ENCODE data around the gene ZNF599. TPM values are rescaled to one million over a fixed set of nuclear protein-coding genes. Genes with fewer than 3 reads are reported as not detected.

Gene ZNF599
- polyA plus RNA-seq, 1 donor (not counting 4 experiments of a cell fraction or from before 2014, with no cell fraction given): 3.6 TPM

DNA sequence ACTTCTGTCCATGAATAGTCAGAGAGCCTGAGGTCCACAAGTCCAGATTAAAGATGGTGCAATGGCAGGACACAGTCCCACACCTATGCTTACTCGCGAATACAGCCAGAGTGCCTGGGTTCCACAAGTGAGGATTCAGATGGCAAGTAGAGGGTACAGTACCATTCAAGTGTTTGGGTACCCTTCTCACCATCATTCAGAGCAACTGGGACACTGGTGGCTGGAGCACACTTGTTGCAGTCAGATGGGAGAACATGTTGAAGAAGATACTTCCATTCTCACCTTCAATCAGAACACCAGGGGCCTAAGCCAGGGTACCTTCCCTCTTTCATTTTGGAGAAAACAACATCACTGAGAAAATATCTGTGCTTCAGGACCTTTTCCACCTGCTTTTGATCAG lies 43.7 kb upstream of the ZNF599 start:
- Histone ChIP-seq H4K20me1 (ENCODE audit: control insufficient read depth, extremely low read depth, insufficient read depth, low read length) (no peaks in the 10 kb centered on the region), H3K9me3 (ENCODE audit: control insufficient read depth, low read depth, low read length) (no peaks in the 10 kb centered on the region), H3K9me1 (ENCODE audit: control insufficient read depth, extremely low read depth, insufficient read depth, low read length) (no peaks in the 10 kb centered on the region), H3K27ac (ENCODE audit: control insufficient read depth, insufficient read depth, low read length) (no peak overlapping the region), H3K9ac (ENCODE audit: control insufficient read depth, extremely low read depth, insufficient read depth, low read length) (no peak overlapping the region), H3K4me2 (ENCODE audit: control insufficient read depth, extremely low read depth, insufficient read depth, low read depth, low read length) (no peak overlapping the region), H2AFZ (ENCODE audit: control insufficient read depth, low read length) (no peak overlapping the region), H3K4me1 (ENCODE audit: control insufficient read depth, extremely low read depth, insufficient read depth, low read length) (no peaks in the 10 kb centered on the region), H3K4me3 (ENCODE audit: control insufficient read depth in 2 of 3, extremely low read depth in 1 of 3, insufficient read depth in 2 of 3, low read depth in 1 of 3, low read length in 3 of 3) (no peak overlapping the region), H3K79me2 (ENCODE audit: control insufficient read depth, insufficient read depth, low read length) (no peaks in the 10 kb centered on the region), H3K27me3 (ENCODE audit: control insufficient read depth, extremely low read depth, insufficient read depth, low read length) (no peaks in the 10 kb centered on the region), H3K36me3 (ENCODE audit: control insufficient read depth in 2 of 2, extremely low read depth in 1 of 2, insufficient read depth in 2 of 2, low read length in 2 of 2) (no peaks in the 10 kb centered on the region)
- no peak for FAIRE-seq
- DNase-seq (ENCODE audit: low read depth, low spot score): no peak
- dilution Hi-C loops (cut with MboI; ENCODE audit: extremely low pct_ligation_motif_present, low sequenced_read_pairs): no loop called here
- TF ChIP-seq, protein P1, sequence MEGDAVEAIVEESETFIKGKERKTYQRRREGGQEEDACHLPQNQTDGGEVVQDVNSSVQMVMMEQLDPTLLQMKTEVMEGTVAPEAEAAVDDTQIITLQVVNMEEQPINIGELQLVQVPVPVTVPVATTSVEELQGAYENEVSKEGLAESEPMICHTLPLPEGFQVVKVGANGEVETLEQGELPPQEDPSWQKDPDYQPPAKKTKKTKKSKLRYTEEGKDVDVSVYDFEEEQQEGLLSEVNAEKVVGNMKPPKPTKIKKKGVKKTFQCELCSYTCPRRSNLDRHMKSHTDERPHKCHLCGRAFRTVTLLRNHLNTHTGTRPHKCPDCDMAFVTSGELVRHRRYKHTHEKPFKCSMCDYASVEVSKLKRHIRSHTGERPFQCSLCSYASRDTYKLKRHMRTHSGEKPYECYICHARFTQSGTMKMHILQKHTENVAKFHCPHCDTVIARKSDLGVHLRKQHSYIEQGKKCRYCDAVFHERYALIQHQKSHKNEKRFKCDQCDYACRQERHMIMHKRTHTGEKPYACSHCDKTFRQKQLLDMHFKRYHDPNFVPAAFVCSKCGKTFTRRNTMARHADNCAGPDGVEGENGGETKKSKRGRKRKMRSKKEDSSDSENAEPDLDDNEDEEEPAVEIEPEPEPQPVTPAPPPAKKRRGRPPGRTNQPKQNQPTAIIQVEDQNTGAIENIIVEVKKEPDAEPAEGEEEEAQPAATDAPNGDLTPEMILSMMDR (optimal IDR thresholded peaks at IDR 0.05 in 1 of 3, IDR thresholded peaks at IDR 0.05 in 1 of 3, conservative IDR thresholded peaks at IDR 0.05 in 1 of 3; ENCODE audit: extremely low read depth in 1 of 3, insufficient read depth in 2 of 3, low read length in 3 of 3): no peak
- no peak for TF ChIP-seq EZH2 (IDR thresholded peaks at IDR 0.05; ENCODE audit: low read length)

DNA sequence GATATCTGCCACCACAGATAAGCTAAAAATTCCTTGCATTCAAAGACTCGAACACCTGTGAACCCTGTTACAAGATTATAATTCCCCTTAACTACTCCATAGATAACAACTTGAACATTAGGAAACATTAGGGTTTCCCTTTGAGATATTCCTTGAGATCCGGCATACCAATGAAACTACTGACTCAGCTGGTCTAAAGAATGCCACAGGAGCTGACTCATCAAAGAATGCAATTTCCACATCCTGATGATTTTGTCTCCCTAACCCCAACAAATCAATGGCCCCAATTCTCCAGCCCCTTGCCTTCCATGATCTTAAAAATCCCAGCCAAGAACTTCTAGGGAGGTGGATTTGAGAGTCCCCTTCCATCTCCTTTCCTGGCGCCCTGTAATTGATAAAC lies 35.6 kb upstream of the ZNF599 start:
- no peak overlapping the region for H3K4me3 ChIP-seq (ENCODE audit: control insufficient read depth in 2 of 3, extremely low read depth in 1 of 3, insufficient read depth in 2 of 3, low read depth in 1 of 3, low read length in 3 of 3)
- H4K20me1 ChIP-seq (ENCODE audit: control insufficient read depth, extremely low read depth, insufficient read depth, low read length): no peaks in the 10 kb centered on the region
- TF ChIP-seq EZH2 (IDR thresholded peaks at IDR 0.05; ENCODE audit: low read length): no peak
- TF ChIP-seq, protein P1 (optimal IDR thresholded peaks at IDR 0.05 in 1 of 3, IDR thresholded peaks at IDR 0.05 in 1 of 3, conservative IDR thresholded peaks at IDR 0.05 in 1 of 3; ENCODE audit: extremely low read depth in 1 of 3, insufficient read depth in 2 of 3, low read length in 3 of 3): no peak
- no peak overlapping the region for H3K9ac ChIP-seq (ENCODE audit: control insufficient read depth, extremely low read depth, insufficient read depth, low read length)
- dilution Hi-C loops (cut with MboI; ENCODE audit: extremely low pct_ligation_motif_present, low sequenced_read_pairs): no loop called here
- DNase-seq (ENCODE audit: low read depth, low spot score) (peak; percentile 7), FAIRE-seq (peak; percentile 94)
- H3K9me3 ChIP-seq (ENCODE audit: control insufficient read depth, low read depth, low read length): peaks cover 18% of the 10 kb centered on the region
- H3K4me2 ChIP-seq (ENCODE audit: control insufficient read depth, extremely low read depth, insufficient read depth, low read depth, low read length): peak overlapping the region; percentile 3
- H3K27ac ChIP-seq (ENCODE audit: control insufficient read depth, insufficient read depth, low read length): no peak overlapping the region
- no peaks in the 10 kb centered on the region for H3K79me2 ChIP-seq (ENCODE audit: control insufficient read depth, insufficient read depth, low read length)
- peaks cover 17% of the 10 kb centered on the region for H3K4me1 ChIP-seq (ENCODE audit: control insufficient read depth, extremely low read depth, insufficient read depth, low read length)
- H3K27me3 ChIP-seq (ENCODE audit: control insufficient read depth, extremely low read depth, insufficient read depth, low read length): no peaks in the 10 kb centered on the region
- no peaks in the 10 kb centered on the region for H3K36me3 ChIP-seq (ENCODE audit: control insufficient read depth in 2 of 2, extremely low read depth in 1 of 2, insufficient read depth in 2 of 2, low read length in 2 of 2)
- H3K9me1 ChIP-seq (ENCODE audit: control insufficient read depth, extremely low read depth, insufficient read depth, low read length): no peaks in the 10 kb centered on the region
- H2AFZ ChIP-seq (ENCODE audit: control insufficient read depth, low read length): no peak overlapping the region

Data from keratinocyte (primary cell).